Measurements from ENCODE around the gene IRF5. TPM values are rescaled to one million over a fixed set of nuclear protein-coding genes. Genes with fewer than 3 reads are reported as not detected.
"Not testable (repeated sequence)": the region's sequence is repeated elsewhere in the genome, so short reads cannot be mapped to it uniquely, and the experiment has no call there.

Gene IRF5
- total RNA-seq, 1 experiment from 2014 or later = 1.2 TPM

DNA sequence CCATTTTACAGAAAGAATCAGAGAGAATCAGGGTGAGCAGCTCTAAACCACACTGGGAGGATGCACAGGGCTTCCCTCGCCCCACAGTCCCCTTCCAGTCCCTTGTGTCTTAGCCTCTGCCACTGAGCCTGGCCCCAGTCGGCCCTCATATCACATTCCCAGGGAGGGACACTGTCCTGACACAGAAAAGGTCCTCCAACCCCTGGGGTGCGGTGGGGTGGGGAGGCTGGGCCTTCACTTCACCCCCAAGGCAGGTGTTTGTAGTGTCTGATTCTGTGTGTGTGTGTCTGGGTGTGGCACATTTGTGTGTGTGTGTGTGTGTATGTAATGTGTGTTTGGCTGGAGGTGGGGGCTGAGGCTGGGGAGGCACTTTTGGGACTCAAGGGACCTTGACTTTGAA is 25.4 kb upstream of the IRF5 start:
- intact Hi-C loops (cut with micrococcal nuclease; ENCODE audit: unreplicated experiment) = no loop called here
- Histone ChIP-seq H3K36me3 (ENCODE audit: control insufficient read depth, insufficient read depth, low read length) (no peaks in the 10 kb centered on the region), H3K27me3 (replicated peaks; ENCODE audit: control insufficient read depth, insufficient read depth, low read length) (no peaks in the 10 kb centered on the region), H3K9me3 (no peaks in the 10 kb centered on the region), H3K4me3 (ENCODE audit: low read depth, low read length) (no peak overlapping the region), H3K4me1 (no peaks in the 10 kb centered on the region)
- ChIA-PET CTCF (interaction anchor here (0.8 kb wide), 1 partner anchor 179 kb away, joined by 5 read pairs; no protein-coding TSS in a partner anchor), POLR2A (no interaction called here)
- Mint-ChIP-seq H3K4me1 (ENCODE audit: low read depth, unreplicated experiment) (peaks cover 6% of the 10 kb centered on the region), H3K36me3 (ENCODE audit: insufficient read depth, unreplicated experiment) (no peaks in the 10 kb centered on the region), H3K27ac (ENCODE audit: unreplicated experiment) (no peak overlapping the region), H3K4me3 (ENCODE audit: unreplicated experiment) (no peak overlapping the region), H3K27me3 (ENCODE audit: insufficient read depth, unreplicated experiment) (no peaks in the 10 kb centered on the region), H3K9me3 (ENCODE audit: unreplicated experiment) (no peaks in the 10 kb centered on the region)
- no TSS peak for BruUV-seq (replicated peaks)
- peak in 1 of 2 experiments; percentile 16 for DNase-seq
- TF ChIP-seq, protein P1, sequence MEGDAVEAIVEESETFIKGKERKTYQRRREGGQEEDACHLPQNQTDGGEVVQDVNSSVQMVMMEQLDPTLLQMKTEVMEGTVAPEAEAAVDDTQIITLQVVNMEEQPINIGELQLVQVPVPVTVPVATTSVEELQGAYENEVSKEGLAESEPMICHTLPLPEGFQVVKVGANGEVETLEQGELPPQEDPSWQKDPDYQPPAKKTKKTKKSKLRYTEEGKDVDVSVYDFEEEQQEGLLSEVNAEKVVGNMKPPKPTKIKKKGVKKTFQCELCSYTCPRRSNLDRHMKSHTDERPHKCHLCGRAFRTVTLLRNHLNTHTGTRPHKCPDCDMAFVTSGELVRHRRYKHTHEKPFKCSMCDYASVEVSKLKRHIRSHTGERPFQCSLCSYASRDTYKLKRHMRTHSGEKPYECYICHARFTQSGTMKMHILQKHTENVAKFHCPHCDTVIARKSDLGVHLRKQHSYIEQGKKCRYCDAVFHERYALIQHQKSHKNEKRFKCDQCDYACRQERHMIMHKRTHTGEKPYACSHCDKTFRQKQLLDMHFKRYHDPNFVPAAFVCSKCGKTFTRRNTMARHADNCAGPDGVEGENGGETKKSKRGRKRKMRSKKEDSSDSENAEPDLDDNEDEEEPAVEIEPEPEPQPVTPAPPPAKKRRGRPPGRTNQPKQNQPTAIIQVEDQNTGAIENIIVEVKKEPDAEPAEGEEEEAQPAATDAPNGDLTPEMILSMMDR (IDR thresholded peaks at IDR 0.05; ENCODE audit: insufficient read depth in 1 of 2, low read depth in 1 of 2, low read length in 1 of 2, severe bottlenecking in 1 of 2, unreplicated experiment in 1 of 2) = no peak

DNA sequence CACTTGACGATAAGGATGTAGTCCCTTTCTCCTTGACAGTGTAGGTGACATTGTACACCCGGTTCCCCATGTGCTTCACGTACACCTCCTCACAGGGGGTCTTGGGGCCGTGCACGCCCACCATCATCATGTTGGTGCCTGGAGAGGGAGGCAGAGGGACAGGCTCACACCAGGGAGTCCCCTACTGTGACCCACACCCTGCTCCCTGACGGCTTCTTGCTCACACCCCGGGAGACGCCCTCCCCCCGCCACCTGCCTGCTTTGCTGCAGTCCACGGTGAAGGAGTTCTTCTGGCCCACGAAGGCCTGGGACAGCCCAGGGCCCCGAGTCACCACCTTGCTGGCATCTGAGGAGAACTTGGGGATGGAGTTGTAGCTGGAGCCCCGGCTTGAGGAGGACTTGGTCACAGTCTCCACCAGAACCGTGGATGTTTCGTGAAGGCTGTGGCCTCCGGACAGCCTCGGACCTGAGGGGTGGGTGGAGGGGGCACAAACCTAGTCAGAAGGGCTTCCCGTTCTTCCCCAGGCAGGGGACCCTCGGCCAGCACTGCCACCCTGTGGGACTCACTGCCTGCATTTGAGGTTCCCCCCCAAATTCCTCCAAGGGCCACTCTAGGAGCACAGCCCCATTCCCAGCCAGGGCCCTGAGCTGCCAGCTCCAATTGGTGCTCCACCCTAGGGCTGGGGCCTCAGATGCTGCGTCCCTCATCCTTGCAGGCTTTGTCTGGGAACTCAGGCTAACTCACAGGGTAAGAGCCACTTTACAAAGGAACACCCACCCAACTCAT is 24.8 kb upstream of the IRF5 start:
- intact Hi-C loops (cut with micrococcal nuclease; ENCODE audit: unreplicated experiment); POLR2A ChIA-PET; H3K4me1 Mint-ChIP-seq (ENCODE audit: low read depth, unreplicated experiment); H3K4me3 ChIP-seq (ENCODE audit: low read depth, low read length); H3K27ac Mint-ChIP-seq (ENCODE audit: unreplicated experiment); H3K9me3 ChIP-seq; H3K36me3 ChIP-seq (ENCODE audit: control insufficient read depth, insufficient read depth, low read length); CTCF ChIA-PET; H3K36me3 Mint-ChIP-seq (ENCODE audit: insufficient read depth, unreplicated experiment); H3K27me3 ChIP-seq (replicated peaks; ENCODE audit: control insufficient read depth, insufficient read depth, low read length); H3K4me3 Mint-ChIP-seq (ENCODE audit: unreplicated experiment); H3K9me3 Mint-ChIP-seq (ENCODE audit: unreplicated experiment); H3K27me3 Mint-ChIP-seq (ENCODE audit: insufficient read depth, unreplicated experiment); BruUV-seq (replicated peaks); H3K4me1 ChIP-seq: not testable (repeated sequence)
- peak in 1 of 2 experiments; percentile 16 for DNase-seq

DNA sequence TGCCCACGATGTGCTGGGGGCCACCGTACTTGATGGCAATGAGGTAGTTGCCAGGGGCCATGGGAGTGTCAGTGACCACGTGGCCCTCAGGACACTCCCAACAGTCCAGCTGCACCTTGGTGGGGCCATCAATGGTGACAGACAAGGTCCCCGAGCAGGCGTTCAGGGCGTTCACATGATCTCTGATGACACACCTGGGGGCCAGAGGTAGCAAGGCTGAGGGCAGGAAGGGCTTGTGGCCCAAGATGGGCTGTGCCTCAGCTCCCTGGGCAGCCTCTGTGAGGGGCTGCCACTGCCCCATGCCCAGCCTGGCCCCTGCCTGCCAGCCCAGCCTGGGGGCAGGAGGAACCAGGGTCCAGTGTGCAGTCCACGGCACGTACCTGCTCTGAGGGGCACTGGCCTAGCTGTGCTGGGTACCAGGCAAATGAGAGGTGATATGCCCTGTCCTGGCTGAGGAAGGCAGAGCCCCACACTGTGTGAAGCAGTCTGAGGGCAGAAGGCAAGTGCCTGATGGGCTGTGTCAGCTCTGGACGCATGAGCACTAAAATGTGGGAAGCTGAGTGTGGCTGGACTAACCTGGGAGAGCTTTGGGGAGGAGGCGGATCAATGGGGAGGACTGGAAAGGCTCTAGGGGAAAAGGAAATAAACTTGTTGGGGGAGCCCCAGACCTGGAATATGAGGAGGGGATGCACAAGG is 23.7 kb upstream of the IRF5 start:
- no peaks in the 10 kb centered on the region for H3K4me1 ChIP-seq
- Mint-ChIP-seq H3K27me3 (ENCODE audit: insufficient read depth, unreplicated experiment) (peaks cover 1% of the 10 kb centered on the region), H3K9me3 (ENCODE audit: unreplicated experiment) (no peaks in the 10 kb centered on the region), H3K4me3 (ENCODE audit: unreplicated experiment) (no peak overlapping the region), H3K4me1 (ENCODE audit: low read depth, unreplicated experiment) (peaks cover 6% of the 10 kb centered on the region), H3K36me3 (ENCODE audit: insufficient read depth, unreplicated experiment) (no peaks in the 10 kb centered on the region), H3K27ac (ENCODE audit: unreplicated experiment) (no peak overlapping the region)
- no peak overlapping the region for H3K4me3 ChIP-seq (ENCODE audit: low read depth, low read length)
- ChIA-PET POLR2A (no interaction called here), CTCF (interaction anchor here (0.6 kb wide), 1 partner anchor 44 kb away, joined by 7 read pairs; no protein-coding TSS in a partner anchor)
- intact Hi-C loops (cut with micrococcal nuclease; ENCODE audit: unreplicated experiment) = no loop called here
- TF ChIP-seq, protein P1 (IDR thresholded peaks at IDR 0.05; ENCODE audit: insufficient read depth in 1 of 2, low read depth in 1 of 2, low read length in 1 of 2, severe bottlenecking in 1 of 2, unreplicated experiment in 1 of 2) = no peak
- peak in 1 of 2 experiments; percentile 32 for DNase-seq
- H3K27me3 ChIP-seq (replicated peaks; ENCODE audit: control insufficient read depth, insufficient read depth, low read length) = no peaks in the 10 kb centered on the region
- no peaks in the 10 kb centered on the region for H3K36me3 ChIP-seq (ENCODE audit: control insufficient read depth, insufficient read depth, low read length)
- no TSS peak for BruUV-seq (replicated peaks)
- no peaks in the 10 kb centered on the region for H3K9me3 ChIP-seq

Measured in Caco-2 (cell line).